GM12878 (cell line): Measurements from ENCODE around the gene MYRF.

ENCODE experiments used
- CBFB ChIP-seq: IDR thresholded peaks from 2 replicates; pipeline ENCODE4 v1.6.1; 2016; ENCODE audit warnings: antibody characterized with exemption, low read depth
- CTCF ChIP-seq, 3 experiments: IDR thresholded peaks in 2 of 3; conservative IDR thresholded peaks in 1 of 3; 2 replicates each; pipeline ENCODE4 v1.5.1; 2011; ENCODE audit warnings: low read depth in 3 of 3, low read length in 3 of 3, mild to moderate bottlenecking in 3 of 3, control low read depth in 2 of 3, moderate library complexity in 2 of 3, inconsistent platforms in 1 of 3, mixed read lengths in 1 of 3; ENCODE audit not compliant: control insufficient read depth in 2 of 3, insufficient read depth in 1 of 3; ENCODE audit errors: extremely low read depth in 1 of 3
- RAD21 ChIP-seq: IDR thresholded peaks from 2 replicates; pipeline ENCODE4 v1.6.1; 2011; ENCODE audit warnings: mild to moderate bottlenecking, low read depth, low read length, moderate library complexity; ENCODE audit not compliant: insufficient read depth
- USF2 ChIP-seq: IDR thresholded peaks from 2 replicates; pipeline ENCODE4 v1.6.1; 2011; ENCODE audit warnings: low read depth, low read length, improper control_type of control experiment, borderline replicate concordance
- YY1 ChIP-seq: IDR thresholded peaks from 2 replicates; pipeline ENCODE4 v1.6.1; 2011; ENCODE audit warnings: low read depth, mild to moderate bottlenecking, low read length
- ZNF217 ChIP-seq: fragments of 450-650 bp; IDR thresholded peaks from 2 replicates; pipeline ENCODE4 v1.6.1; 2017; ENCODE audit warnings: antibody characterized with exemption, mild to moderate bottlenecking

DNA sequence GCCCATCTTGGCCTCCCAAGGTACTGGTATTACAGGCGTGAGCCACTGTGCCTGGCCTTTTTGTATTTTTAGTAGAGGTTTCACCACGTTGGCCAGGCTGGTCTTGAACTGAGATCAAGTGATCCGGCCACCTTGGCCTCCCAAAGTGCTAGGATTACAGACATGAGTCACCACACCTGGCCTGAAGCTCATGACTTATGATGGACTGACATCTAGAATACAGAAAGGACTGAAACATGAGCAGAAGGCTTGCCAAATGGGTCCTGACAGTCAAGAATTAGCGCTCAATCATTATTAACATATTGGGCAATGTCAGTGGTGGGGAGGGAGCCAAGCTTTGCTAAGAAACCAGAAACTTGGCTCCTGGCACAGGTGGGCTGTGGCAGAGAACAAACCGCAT, 59.4 kb downstream of the MYRF start:
- TF ChIP-seq USF2 (no peak), YY1 (no peak), CTCF (IDR thresholded peaks at IDR 0.05 in 2 of 3, conservative IDR thresholded peaks at IDR 0.05 in 1 of 3; ENCODE audit: control insufficient read depth in 2 of 3, extremely low read depth in 1 of 3, insufficient read depth in 1 of 3, low read depth in 3 of 3, low read length in 3 of 3) (no peak), CBFB (no peak), ZNF217 (no peak), RAD21 (no peak)
